ENCODE data around the gene CELA2B.
"Not testable (repeated sequence)": the region's sequence is repeated elsewhere in the genome, so short reads cannot be mapped to it uniquely, and the experiment has no call there.

Gene CELA2B

GRCh38 chr1:15501208-15502032 is 25.5 kb downstream of the CELA2B start:
- peak; percentile 20 for DNase-seq

GRCh38 chr1:15504436-15504835 is 28.5 kb downstream of the CELA2B start:
- no peak for DNase-seq

DNA sequence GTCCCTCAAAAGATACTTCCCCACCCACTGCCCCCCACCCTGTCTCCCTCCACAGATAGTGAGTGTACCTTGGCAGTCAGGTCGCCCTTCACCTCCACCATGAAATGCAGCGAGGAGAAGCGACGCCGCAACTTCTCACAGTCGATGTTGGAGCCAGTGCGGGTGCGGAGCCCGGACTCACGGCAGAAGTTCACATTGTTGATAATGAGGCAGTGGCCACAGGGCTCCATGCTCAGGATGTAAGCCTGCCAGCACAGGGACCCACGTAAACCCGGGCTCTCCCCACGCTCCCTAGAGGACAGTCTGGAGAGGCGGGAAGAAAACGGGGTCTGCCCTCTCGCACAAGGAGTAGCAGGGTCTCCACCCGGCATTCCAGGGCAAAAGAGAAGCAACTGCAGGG is 30.9 kb downstream of the CELA2B start:
- DNase-seq = no peak

GRCh38 chr1:15507278-15507677 is 31.4 kb downstream of the CELA2B start:
- no peak for DNase-seq

- no peak for DNase-seq
Measured at GRCh38 chr1:15508700-15509487, 33.0 kb downstream of the CELA2B start.

DNA sequence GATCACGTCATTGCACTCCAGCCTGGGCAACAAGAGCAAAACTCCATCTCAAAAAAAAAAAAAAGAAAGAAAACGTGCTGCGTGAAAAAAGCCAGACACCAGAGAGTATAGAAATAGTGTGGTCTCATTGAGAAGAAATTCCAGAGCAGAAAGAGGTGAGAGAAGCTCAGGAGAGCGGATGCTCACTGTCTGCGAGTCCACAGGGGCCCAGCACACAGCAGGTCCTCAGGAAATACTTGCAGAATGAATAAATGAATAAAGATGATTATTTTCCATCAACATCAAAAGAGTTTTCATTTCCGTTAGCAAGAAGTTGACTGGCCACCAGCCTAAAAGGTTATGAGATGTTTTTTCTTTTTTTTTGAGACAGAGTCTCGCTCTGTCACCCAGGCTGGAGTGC is 33.7 kb downstream of the CELA2B start:
- DNase-seq = no peak

GRCh38 chr1:15510611-15511405 is 34.9 kb downstream of the CELA2B start:
- no peak for DNase-seq

- no peak for DNase-seq
Measured at GRCh38 chr1:15513192-15513591, 37.3 kb downstream of the CELA2B start.

- no peak for DNase-seq
Measured at GRCh38 chr1:15513919-15514318, 38.0 kb downstream of the CELA2B start.

GRCh38 chr1:15514557-15514956 is 38.7 kb downstream of the CELA2B start:
- DNase-seq = not testable (repeated sequence)

- no peak for DNase-seq
Measured at GRCh38 chr1:15515022-15515663, 39.2 kb downstream of the CELA2B start.

DNA sequence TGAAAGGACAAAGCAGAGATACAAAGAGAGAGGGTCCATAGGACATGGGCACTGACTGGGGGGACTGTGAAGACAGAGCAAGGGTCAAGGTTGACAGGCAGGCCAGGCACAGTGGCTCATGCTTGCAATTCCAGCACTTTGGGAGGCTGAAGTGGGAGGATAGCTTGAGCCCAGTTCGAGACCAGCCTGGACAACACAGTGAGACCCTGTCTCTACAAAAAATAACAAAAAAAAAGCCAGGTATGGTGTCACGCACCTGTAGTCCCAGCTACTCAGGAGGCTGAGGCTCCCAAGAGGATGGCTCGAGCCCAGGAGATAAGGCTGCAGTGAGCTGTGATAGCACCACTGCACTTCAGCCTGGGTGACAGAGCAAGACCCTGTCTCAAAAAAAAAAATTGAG is 43.7 kb downstream of the CELA2B start:
- DNase-seq = no peak

GRCh38 chr1:15521206-15521906 is 45.5 kb downstream of the CELA2B start:
- not testable (repeated sequence) for DNase-seq

- DNase-seq = no peak
Measured at GRCh38 chr1:15522551-15522950, 46.6 kb downstream of the CELA2B start.

DNA sequence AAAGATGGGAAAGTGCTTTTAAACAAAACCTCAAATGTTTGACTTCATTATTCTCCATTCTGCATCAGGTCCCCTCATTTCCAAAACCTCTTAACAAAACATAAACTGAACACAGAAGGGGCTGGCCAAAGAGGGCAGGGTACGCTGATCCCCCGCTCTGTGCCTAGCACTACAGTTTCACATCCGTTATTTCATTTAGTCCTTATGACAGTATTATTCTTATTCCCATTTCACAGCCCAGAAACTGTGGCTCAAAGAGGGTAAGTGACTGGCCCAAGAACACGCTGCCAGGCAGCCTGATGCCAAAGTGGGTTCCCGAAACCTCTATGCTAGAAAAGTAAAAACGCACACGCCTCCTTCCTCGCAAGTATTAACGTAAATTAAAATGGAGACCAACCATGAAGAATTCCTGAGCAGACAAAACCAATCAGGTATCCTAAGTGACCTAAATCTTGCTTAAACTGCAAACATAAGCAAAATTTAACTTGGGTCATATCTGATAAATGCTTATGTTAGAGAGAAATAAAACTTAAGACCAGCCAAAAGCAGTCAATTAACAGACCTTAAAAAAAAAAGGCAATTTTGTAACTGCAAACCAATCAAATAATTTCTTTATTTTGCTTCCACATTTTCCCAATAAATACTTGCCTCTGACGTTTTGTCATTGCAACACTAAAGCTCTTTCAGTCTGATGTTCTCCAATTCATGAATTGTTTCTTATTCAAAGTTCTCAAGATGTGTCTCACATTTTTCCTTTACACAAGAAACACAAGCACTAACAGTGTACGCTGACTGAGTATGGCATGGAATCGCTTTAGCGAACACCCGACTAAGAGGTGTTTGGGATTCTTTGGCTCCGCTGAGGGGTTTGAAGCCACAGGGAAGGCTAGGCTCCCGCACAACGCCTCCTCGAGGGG is 47.5 kb downstream of the CELA2B start:
- no peak for DNase-seq

GRCh38 chr1:15524021-15524282 is 48.0 kb downstream of the CELA2B start, which contains the start of gene CASP9:
TSS of gene CASP9 (minus strand) at chr1:15524215. CDS start at chr1:15524200, 15 bp downstream.
- no peak for DNase-seq

- peak; percentile 84 for DNase-seq
Measured at GRCh38 chr1:15524283-15525049, 48.6 kb downstream of the CELA2B start.

- peak; percentile 82 for DNase-seq
Measured at GRCh38 chr1:15525050-15526020, 49.4 kb downstream of the CELA2B start.

DNA sequence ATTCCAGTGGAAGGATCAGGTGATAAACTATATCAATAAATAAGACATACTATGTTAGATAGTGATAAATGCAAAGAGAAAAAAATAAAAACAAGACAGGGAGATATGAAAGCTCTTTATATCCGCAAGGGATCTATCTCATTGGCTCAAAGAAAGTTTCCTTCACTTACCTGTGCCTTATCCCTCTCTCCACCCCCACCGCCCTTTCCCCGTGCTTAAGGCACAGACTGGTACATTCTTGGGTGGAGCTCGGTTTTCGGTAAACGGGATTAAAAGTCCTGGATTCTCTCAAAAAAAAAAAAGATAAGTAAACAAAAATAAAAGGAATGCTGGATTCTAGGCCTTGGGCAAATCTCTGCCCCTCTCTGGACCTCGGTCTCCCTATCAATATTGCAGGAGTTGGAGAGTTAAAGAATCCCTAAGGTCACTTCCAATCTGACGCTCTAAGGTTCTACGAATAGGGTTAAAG is 50.2 kb downstream of the CELA2B start:
- DNase-seq = no peak

All from NCI-H2029 treated with DMSO at 0.1 percent for 48 hours (cell line).